ENCODE data around the gene BUB3. TPM values are rescaled to one million over a fixed set of nuclear protein-coding genes. Genes with fewer than 3 reads are reported as not detected.

The BUB3 gene
- total and polyA plus RNA-seq, 2 of the 13 experiments (the other 11 are each of a cell fraction or from before 2014, with no cell fraction given) = 174 to 188 TPM

- TF ChIP-seq, protein P1, sequence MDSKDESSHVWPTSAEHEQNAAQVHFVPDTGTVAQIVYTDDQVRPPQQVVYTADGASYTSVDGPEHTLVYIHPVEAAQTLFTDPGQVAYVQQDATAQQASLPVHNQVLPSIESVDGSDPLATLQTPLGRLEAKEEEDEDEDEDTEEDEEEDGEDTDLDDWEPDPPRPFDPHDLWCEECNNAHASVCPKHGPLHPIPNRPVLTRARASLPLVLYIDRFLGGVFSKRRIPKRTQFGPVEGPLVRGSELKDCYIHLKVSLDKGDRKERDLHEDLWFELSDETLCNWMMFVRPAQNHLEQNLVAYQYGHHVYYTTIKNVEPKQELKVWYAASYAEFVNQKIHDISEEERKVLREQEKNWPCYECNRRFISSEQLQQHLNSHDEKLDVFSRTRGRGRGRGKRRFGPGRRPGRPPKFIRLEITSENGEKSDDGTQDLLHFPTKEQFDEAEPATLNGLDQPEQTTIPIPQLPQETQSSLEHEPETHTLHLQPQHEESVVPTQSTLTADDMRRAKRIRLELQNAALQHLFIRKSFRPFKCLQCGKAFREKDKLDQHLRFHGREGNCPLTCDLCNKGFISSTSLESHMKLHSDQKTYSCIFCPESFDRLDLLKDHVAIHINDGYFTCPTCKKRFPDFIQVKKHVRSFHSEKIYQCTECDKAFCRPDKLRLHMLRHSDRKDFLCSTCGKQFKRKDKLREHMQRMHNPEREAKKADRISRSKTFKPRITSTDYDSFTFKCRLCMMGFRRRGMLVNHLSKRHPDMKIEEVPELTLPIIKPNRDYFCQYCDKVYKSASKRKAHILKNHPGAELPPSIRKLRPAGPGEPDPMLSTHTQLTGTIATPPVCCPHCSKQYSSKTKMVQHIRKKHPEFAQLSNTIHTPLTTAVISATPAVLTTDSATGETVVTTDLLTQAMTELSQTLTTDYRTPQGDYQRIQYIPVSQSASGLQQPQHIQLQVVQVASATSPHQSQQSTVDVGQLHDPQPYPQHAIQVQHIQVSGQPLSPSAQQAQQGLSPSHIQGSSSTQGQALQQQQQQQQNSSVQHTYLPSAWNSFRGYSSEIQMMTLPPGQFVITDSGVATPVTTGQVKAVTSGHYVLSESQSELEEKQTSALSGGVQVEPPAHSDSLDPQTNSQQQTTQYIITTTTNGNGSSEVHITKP (CRISPR knock-in tag; IDR thresholded peaks at IDR 0.05; ENCODE audit: low read depth) = 0 out of 2 replicates have a peak, but pooled peaks have one; percentile 7
- TF ChIP-seq HNF4G (IDR thresholded peaks at IDR 0.05; ENCODE audit: borderline replicate concordance, low read depth, low read length) (no peak), HNF4G (CRISPR knock-in tag; IDR thresholded peaks at IDR 0.05; ENCODE audit: borderline replicate concordance, low read depth) (no peak), KDM3A (CRISPR knock-in tag; IDR thresholded peaks at IDR 0.05; ENCODE audit: low read depth) (no peak), ZSCAN12 (CRISPR knock-in tag; IDR thresholded peaks at IDR 0.05) (no peak), ZNF550 (CRISPR knock-in tag; IDR thresholded peaks at IDR 0.05; ENCODE audit: borderline replicate concordance) (no peak), SNAPC5 (CRISPR knock-in tag; IDR thresholded peaks at IDR 0.05; ENCODE audit: borderline replicate concordance) (no peak), MAFF (IDR thresholded peaks at IDR 0.05; ENCODE audit: low read depth, low read length) (no peak), ZNF276 (CRISPR knock-in tag; IDR thresholded peaks at IDR 0.05; ENCODE audit: low read depth) (peak; percentile 58; the same call in 1 of the 2 replicates), ELF3 (CRISPR knock-in tag; IDR thresholded peaks at IDR 0.05) (peak; percentile 54), ZNF468 (CRISPR knock-in tag; IDR thresholded peaks at IDR 0.05) (no peak), MTA3 (CRISPR knock-in tag; IDR thresholded peaks at IDR 0.05) (no peak), AKNA (CRISPR knock-in tag; IDR thresholded peaks at IDR 0.05; ENCODE audit: borderline replicate concordance) (no peak), TBP (CRISPR knock-in tag; IDR thresholded peaks at IDR 0.05) (0 out of 2 replicates have a peak, but pooled peaks have one; percentile 53), MYNN (CRISPR knock-in tag; IDR thresholded peaks at IDR 0.05; ENCODE audit: low read depth) (no peak)
Observed at GRCh38 chr10:123154092-123154710, at the start of gene BUB3 (continued).

Data from HepG2 (cell line).